Peyer's patch (tissue), 4 donors: Measurements from ENCODE around the gene FAM107B. TPM values are rescaled to one million over a fixed set of nuclear protein-coding genes. Genes with fewer than 3 reads are reported as not detected.

Experiments
- DNase-seq, 3 donors: peaks; one replicate each; pipeline ENCODE4 v3.0.0-alpha.2; 2017 to 2019
- H3K27ac ChIP-seq, 4 donors: fragments of 200-600 bp; sonication (generic); one replicate each; pipeline ENCODE4 v1.5.1; 2016 to 2019
- H3K27me3 ChIP-seq, 2 donors: fragments of 200-600 bp; sonication (generic); one replicate each; pipeline ENCODE4 v1.5.1; 2019
- H3K36me3 ChIP-seq, 3 donors: fragments of 200-600 bp; sonication (generic); one replicate each; pipeline ENCODE4 v1.5.1; 2016 to 2019
- H3K4me1 ChIP-seq, 4 donors: fragments of 200-600 bp; sonication (generic); one replicate each; pipeline ENCODE4 v1.5.1; 2016 to 2019
- H3K4me3 ChIP-seq, 4 donors: fragments of 200-600 bp; sonication (generic); 1 replicate in 3 of 4; 2 replicates in 1 of 4; pipeline ENCODE4 v1.5.1; 2016 to 2019; ENCODE audit warnings: mild to moderate bottlenecking in 1 of 4
- H3K9me3 ChIP-seq, 4 donors: fragments of 200-600 bp; sonication (generic); one replicate each; pipeline ENCODE4 v1.5.1; 2016 to 2019; ENCODE audit warnings: mild to moderate bottlenecking in 1 of 4
- POLR2A ChIP-seq, 2 donors: fragments of 450-650 bp; IDR thresholded peaks; one replicate each; pipeline ENCODE4 v1.5.1; 2017; ENCODE audit warnings: antibody characterized with exemption in 2 of 2, mild to moderate bottlenecking in 2 of 2, moderate library complexity in 2 of 2
- total RNA-seq, 4 donors: library from RNA; depleted of rRNA; stranded (reverse); fragments of >200 nt; gene quantifications; one replicate each; pipeline ENCODE4 v1.1.0, GENCODE V29; 2016
- TF ChIP-seq, protein P1 (sequence below), 6 experiments: fragments of 450-650 bp in 4 of 6; fragments of 200-600 bp in 2 of 6; sonication (generic) in 1 of 6; IDR thresholded peaks; one replicate each; pipeline ENCODE4 v1.5.1; 2017 to 2019; ENCODE audit warnings: antibody characterized with exemption in 6 of 6, mild to moderate bottlenecking in 3 of 6, moderate library complexity in 1 of 6

Gene FAM107B
- total RNA-seq, 4 donors from 2014 or later: 36.6 to 89.1 (median 39.6) TPM

DNA sequence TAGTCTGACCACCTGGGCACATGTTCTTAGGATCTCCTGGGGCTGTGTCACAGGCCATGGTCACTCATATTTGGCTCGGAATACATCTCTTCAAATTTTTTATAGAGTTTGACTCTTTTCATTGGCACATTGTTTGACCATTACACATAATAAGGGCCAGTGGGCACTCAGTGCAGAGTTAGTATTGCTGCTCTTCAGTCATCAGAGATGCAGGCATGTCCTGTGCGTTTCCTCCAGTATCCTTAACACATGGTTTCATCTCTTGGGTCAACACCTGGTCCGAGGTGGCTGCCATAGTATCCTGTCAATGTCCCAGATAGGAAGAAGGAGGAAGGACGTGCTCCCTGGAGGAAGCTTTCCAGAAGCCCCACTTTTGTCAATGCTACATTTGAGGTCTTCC is 125.0 kb downstream of the FAM107B start:
- Histone ChIP-seq H3K27ac (peak overlapping the region in 1 of 4 donors; percentile 84), H3K4me3 (no peak overlapping the region), H3K9me3 (no peaks in the 10 kb centered on the region), H3K4me1 (peaks cover 0 to 25% (median 12%) of the 10 kb centered on the region in 4 donors), H3K27me3 (no peaks in the 10 kb centered on the region), H3K36me3 (no peaks in the 10 kb centered on the region)
- no peak for DNase-seq
- TF ChIP-seq POLR2A (IDR thresholded peaks at IDR 0.05): no peak
- TF ChIP-seq, protein P1, sequence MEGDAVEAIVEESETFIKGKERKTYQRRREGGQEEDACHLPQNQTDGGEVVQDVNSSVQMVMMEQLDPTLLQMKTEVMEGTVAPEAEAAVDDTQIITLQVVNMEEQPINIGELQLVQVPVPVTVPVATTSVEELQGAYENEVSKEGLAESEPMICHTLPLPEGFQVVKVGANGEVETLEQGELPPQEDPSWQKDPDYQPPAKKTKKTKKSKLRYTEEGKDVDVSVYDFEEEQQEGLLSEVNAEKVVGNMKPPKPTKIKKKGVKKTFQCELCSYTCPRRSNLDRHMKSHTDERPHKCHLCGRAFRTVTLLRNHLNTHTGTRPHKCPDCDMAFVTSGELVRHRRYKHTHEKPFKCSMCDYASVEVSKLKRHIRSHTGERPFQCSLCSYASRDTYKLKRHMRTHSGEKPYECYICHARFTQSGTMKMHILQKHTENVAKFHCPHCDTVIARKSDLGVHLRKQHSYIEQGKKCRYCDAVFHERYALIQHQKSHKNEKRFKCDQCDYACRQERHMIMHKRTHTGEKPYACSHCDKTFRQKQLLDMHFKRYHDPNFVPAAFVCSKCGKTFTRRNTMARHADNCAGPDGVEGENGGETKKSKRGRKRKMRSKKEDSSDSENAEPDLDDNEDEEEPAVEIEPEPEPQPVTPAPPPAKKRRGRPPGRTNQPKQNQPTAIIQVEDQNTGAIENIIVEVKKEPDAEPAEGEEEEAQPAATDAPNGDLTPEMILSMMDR (IDR thresholded peaks at IDR 0.05): no peak

DNA sequence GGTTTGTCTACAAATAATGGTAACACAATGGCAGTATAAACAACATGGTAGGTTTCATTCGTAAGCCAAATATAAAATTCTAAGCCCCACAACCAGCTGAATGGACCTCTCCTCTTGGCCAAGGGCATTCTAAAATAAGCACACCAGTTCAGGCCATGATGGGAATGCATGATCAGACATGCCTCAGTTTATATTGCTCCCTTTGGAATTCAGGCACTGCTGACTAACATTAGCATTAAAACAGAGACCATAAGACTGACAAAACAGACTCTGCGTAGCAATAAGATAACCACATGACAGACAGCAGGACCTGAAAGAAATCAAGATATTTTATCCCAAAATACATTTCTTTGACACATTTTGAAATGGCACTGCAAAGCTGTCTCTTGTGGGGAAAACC is 125.8 kb downstream of the FAM107B start:
- H3K36me3 ChIP-seq: no peaks in the 10 kb centered on the region
- no peaks in the 10 kb centered on the region for H3K27me3 ChIP-seq
- H3K27ac ChIP-seq: peak overlapping the region; percentile 79 to 84 (median 82)
- H3K4me3 ChIP-seq: no peak overlapping the region
- no peak for TF ChIP-seq POLR2A (IDR thresholded peaks at IDR 0.05)
- TF ChIP-seq, protein P1 (IDR thresholded peaks at IDR 0.05): no peak
- DNase-seq: no peak
- H3K4me1 ChIP-seq: peaks cover 0 to 24% (median 12%) of the 10 kb centered on the region in 4 donors
- H3K9me3 ChIP-seq: no peaks in the 10 kb centered on the region

DNA sequence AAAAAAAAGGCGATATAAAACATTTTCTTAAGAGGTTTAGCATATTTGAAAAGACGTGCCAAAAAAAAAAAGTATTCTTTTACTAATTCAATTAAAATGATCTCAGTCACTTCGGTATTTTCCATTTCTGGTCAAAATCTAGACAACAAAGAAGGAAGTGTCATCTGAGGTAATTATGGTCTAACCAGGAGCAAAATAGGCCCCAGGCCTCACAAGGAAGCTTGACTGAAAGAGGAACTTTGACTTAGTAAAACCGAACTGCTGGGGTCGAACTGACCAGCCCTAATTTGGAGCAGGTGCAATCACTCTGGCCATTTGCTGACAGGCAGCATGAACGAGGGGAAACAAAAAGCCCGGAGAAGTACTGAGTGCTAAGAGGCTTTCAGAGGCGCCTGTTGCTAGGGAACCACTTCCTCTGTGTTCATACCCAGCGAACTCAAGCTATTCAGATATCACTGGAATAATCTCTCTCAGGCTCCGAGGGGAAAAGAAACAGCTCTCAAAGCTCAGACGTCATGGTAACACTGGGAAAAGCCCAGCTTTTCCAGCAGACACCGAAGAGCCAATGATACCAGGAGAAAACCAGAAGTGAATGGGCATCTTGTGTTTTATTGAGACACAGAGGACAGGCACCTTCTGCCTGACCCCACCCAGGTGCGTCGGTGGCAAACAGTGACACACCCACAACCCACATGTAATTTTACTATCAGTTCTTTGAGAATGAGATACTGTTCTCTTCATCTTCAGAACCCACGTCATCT is 126.5 kb downstream of the FAM107B start:
- H3K4me3 ChIP-seq: peak overlapping the region in 3 of 4 donors; percentile 4 to 36 (median 19)
- peak; percentile 59 to 91 (median 86) for DNase-seq
- TF ChIP-seq, protein P1 (IDR thresholded peaks at IDR 0.05): no peak
- TF ChIP-seq POLR2A (IDR thresholded peaks at IDR 0.05): no peak
- no peaks in the 10 kb centered on the region for H3K36me3 ChIP-seq
- peak overlapping the region; percentile 79 to 84 (median 82) for H3K27ac ChIP-seq
- H3K4me1 ChIP-seq: peaks cover 0 to 16% (median 8%) of the 10 kb centered on the region in 4 donors
- no peaks in the 10 kb centered on the region for H3K9me3 ChIP-seq
- no peaks in the 10 kb centered on the region for H3K27me3 ChIP-seq

DNA sequence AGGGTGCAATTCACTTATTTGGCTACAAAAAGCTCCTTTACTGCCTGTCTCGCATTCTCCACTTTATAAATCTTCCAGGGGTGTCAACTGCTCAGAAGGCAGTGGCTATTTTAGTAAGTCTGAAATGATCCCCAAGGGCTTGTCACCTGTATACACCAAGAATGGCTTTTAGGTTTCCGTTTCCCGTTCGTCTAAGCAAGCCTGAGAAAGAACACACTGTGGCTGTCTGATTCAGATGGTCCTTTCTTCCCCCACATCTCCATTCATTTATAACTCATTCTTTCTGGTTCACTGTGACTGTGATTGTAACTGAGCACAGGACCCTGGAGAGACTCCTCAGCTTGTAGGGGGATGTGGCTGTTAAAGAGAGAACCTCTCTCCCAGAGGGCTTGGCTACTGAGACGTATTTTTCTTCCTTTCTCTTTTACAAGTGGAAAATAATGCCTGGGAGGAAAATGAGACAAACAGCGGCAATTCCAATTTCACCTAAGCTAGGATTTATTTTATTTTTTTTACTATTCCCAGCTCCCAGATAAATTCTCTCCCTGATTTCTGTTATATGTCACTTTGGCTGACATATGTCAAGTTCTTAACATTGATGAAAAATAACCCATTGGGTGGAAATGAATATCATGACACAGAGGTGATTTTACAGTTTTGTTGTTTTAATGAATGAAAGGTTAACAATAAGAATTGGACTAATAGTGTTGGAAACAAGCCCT is 129.3 kb downstream of the FAM107B start:
- Histone ChIP-seq H3K9me3 (no peaks in the 10 kb centered on the region), H3K4me3 (no peak overlapping the region), H3K27me3 (no peaks in the 10 kb centered on the region), H3K27ac (peak overlapping the region in 1 of 4 donors; percentile 63), H3K36me3 (no peaks in the 10 kb centered on the region), H3K4me1 (peaks cover 0 to 15% (median 7%) of the 10 kb centered on the region in 4 donors)
- DNase-seq: no peak
- TF ChIP-seq, protein P1 (IDR thresholded peaks at IDR 0.05): no peak
- no peak for TF ChIP-seq POLR2A (IDR thresholded peaks at IDR 0.05)

DNA sequence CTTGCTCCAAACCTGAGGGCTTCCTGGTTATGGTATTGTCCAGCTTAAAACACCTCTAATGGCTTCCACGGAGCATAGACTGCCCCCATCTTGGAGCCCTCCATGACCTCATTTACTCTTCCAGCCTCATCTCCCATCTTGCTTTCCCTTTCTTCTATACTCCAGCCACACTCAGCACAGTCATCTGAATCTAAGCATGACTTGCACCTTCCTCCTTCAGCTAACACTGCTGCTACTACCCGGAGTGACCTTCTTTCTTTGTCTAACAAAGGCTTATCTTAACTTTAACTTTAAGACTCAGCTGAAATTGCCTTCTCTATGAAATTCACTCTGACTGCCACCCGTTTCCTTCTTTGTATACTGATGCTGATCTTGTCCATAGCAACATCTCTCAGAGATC is 135.1 kb downstream of the FAM107B start:
- Histone ChIP-seq H3K4me3 (no peak overlapping the region), H3K27me3 (no peaks in the 10 kb centered on the region), H3K4me1 (no peaks in the 10 kb centered on the region), H3K27ac (no peak overlapping the region), H3K36me3 (no peaks in the 10 kb centered on the region), H3K9me3 (no peaks in the 10 kb centered on the region)
- no peak for DNase-seq
- TF ChIP-seq, protein P1 (IDR thresholded peaks at IDR 0.05): no peak
- no peak for TF ChIP-seq POLR2A (IDR thresholded peaks at IDR 0.05)
